ENCODE results near the gene FBXO42. TPM values are rescaled to one million over a fixed set of nuclear protein-coding genes. Genes with fewer than 3 reads are reported as not detected.

Gene FBXO42
- total and polyA plus RNA-seq, 9 of the 15 experiments (the other 6 are each of a cell fraction or from before 2014, with no cell fraction given), result 7.2 to 24.8 (median 17.4) TPM

- Histone ChIP-seq H4K20me1 (replicated peaks; ENCODE audit: control insufficient read depth, insufficient read depth, low read length) (no peaks in the 10 kb centered on the region), H3K4me3 (no peak overlapping the region), H3K27me3 (ENCODE audit: control insufficient read depth in 2 of 2, insufficient read depth in 2 of 2, low read length in 2 of 2) (no peaks in the 10 kb centered on the region), H3K4me1 (replicated peaks in 1 of 2; ENCODE audit: control insufficient read depth in 2 of 2, insufficient read depth in 2 of 2, low read length in 2 of 2) (peaks cover 0 to 3% of the 10 kb centered on the region in 2 experiments; a peak in 1 of 5 replicates), H3K9ac (ENCODE audit: insufficient read depth in 1 of 2, low read depth in 2 of 2, low read length in 2 of 2) (no peak overlapping the region), H3K9me3 (replicated peaks; ENCODE audit: control insufficient read depth, insufficient read depth, low read depth, low read length) (no peaks in the 10 kb centered on the region), H3K4me2 (ENCODE audit: insufficient read depth, low read length) (no peak overlapping the region), H2AFZ (ENCODE audit: low read depth, low read length) (no peak overlapping the region), H3K9me1 (ENCODE audit: control insufficient read depth, insufficient read depth, low read length) (no peaks in the 10 kb centered on the region), H3K79me2 (ENCODE audit: control insufficient read depth, insufficient read depth, low read length) (0 out of 3 replicates have a peak, but pooled peaks cover 2% of the 10 kb centered on the region), H3K27ac (ENCODE audit: extremely low read depth, low read depth, low read length) (no peak overlapping the region), H3K36me3 (ENCODE audit: control insufficient read depth, insufficient read depth, low read length) (peaks cover 63% of the 10 kb centered on the region)
- FAIRE-seq (no peak), ATAC-seq (no peak; the same call in 2 of the 3 replicates), DNase-seq (ENCODE audit: extremely low read depth in 1 of 4, low spot score in 3 of 4) (no peak)
- intact Hi-C loops (cut with micrococcal nuclease) (no loop called here), in situ Hi-C loops (cut with MboI) (no loop called here)
- ChIA-PET CTCF (ENCODE audit: low intra/inter-chr PET ratio) (no interaction called here), POLR2A (interaction anchor here (0.6 to 1.5 kb wide), 6 partner anchors 9 to 145 kb away, joined by 3 to 5 read pairs (median 3); no protein-coding TSS in a partner anchor)
- BruUV-seq (replicated peaks), result no TSS peak
- 92% methylated on average over 1 of the region's 1 CpG for WGBS (ENCODE audit: insufficient coverage, low coverage, missing lambda C conversion rate)
- TF ChIP-seq ZNF232 (CRISPR knock-in tag; IDR thresholded peaks at IDR 0.05), result no peak
- no peak for TF ChIP-seq ZBTB5 (IDR thresholded peaks at IDR 0.05)
- no peak for TF ChIP-seq MECOM (CRISPR knock-in tag; IDR thresholded peaks at IDR 0.05)
- no peak for TF ChIP-seq CGGBP1 (CRISPR knock-in tag; IDR thresholded peaks at IDR 0.05)
- TF ChIP-seq ZNF655 (CRISPR knock-in tag; IDR thresholded peaks at IDR 0.05), result no peak
- TF ChIP-seq ZNF217 (CRISPR knock-in tag; IDR thresholded peaks at IDR 0.05), result no peak
- no peak for TF ChIP-seq ELK1 (CRISPR knock-in tag; IDR thresholded peaks at IDR 0.05)
- TF ChIP-seq NFE2L1 (tag; IDR thresholded peaks at IDR 0.05; ENCODE audit: borderline replicate concordance, low read depth), result no peak
- TF ChIP-seq MAZ (CRISPR knock-in tag; conservative IDR thresholded peaks at IDR 0.05 in 1 of 2, IDR thresholded peaks at IDR 0.05 in 1 of 2), result no peak
- TF ChIP-seq ZHX1 (conservative IDR thresholded peaks at IDR 0.05; ENCODE audit: low read length), result no peak
Observed at GRCh38 chr1:16293538-16293937, 58.7 kb downstream of the FBXO42 start.

Data from K562 (cell line).